Measurements from ENCODE around the gene FAM47E. TPM values are rescaled to one million over a fixed set of nuclear protein-coding genes. Genes with fewer than 3 reads are reported as not detected.
"Not testable (repeated sequence)": the region's sequence is repeated elsewhere in the genome, so short reads cannot be mapped to it uniquely, and the experiment has no call there.

FAM47E gene
- total RNA-seq, 1 experiment from 2014 or later = 2.0 TPM

GRCh38 chr4:76216975-76217814, 34.3 kb upstream of the FAM47E start:
- DNase-seq (ENCODE audit: low read depth) = peak; percentile 21
- in situ Hi-C loops (cut with HindIII; ENCODE audit: low pct_unique_long_range_greater_than_20kb, low sequenced_read_pairs) = no loop called here

DNA sequence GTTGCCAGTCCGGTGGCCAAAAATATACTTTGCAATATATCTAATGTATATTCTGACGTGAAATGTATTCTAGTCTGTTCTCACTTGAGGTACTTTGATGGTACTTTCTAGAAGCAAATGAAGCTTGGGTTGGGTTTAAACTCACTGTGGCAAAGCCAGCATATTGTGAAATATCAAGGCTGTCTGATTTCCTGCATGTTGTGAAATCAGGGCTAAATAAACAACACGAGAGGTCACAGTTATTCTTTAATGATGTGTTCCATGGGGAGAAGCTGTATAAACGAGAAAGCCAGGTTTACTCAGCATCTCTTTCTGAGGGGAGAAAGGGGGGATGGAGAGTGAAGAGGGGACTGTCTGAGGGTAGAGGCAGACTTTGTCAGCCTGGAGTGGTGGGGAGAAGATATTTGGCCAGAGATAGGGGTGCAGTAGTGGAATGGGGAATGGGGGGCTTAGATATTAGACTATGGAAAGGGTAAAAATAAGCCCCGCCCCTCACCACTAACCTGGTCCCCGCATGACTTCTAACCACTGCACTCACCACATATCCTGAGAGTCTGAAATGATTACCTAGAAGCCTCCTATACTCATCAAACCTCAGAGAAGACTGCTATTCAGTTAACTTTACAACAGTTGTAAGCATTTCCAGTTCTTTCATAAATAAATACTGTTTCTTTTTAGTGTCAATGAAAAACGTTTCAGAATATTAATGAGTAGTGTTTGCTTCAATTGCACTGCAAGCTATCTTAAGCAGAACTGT, 32.0 kb upstream of the FAM47E start:
- no peak for DNase-seq (ENCODE audit: low read depth)

DNA sequence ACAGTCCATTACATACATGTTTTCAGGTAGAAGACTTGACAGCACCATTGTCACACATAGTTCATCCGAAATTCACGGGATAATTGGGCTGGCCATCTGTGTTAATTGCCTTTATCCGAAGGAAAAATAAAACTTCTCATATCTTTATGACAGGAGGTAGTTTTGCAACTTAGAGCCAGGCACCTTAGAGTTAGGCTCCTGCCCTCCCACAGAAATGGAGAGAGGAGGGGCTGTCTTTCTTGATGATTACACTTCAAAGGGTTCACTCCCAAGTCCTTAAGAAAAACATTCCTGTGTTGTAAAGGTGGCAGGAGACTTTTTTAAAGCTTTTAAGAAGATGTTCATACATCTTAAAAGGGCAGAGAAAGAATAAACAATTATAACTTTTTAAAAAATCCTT, 27.4 kb upstream of the FAM47E start:
- in situ Hi-C loops (cut with HindIII; ENCODE audit: low pct_unique_long_range_greater_than_20kb, low sequenced_read_pairs) = no loop called here
- DNase-seq (ENCODE audit: low read depth) = no peak

More for the DNA sequence above, 32.0 kb upstream of the FAM47E start:
- in situ Hi-C loops (cut with HindIII; ENCODE audit: low pct_unique_long_range_greater_than_20kb, low sequenced_read_pairs) = no loop called here

- DNase-seq (ENCODE audit: low read depth) = no peak
- in situ Hi-C loops (cut with HindIII; ENCODE audit: low pct_unique_long_range_greater_than_20kb, low sequenced_read_pairs) = no loop called here
These were observed 25.1 kb upstream of the FAM47E start for GRCh38 chr4:76226418-76226817.

- in situ Hi-C loops (cut with HindIII; ENCODE audit: low pct_unique_long_range_greater_than_20kb, low sequenced_read_pairs) = no loop called here
- no peak for DNase-seq (ENCODE audit: low read depth)
These were observed 18.8 kb upstream of the FAM47E start for GRCh38 chr4:76232681-76233080.

DNA sequence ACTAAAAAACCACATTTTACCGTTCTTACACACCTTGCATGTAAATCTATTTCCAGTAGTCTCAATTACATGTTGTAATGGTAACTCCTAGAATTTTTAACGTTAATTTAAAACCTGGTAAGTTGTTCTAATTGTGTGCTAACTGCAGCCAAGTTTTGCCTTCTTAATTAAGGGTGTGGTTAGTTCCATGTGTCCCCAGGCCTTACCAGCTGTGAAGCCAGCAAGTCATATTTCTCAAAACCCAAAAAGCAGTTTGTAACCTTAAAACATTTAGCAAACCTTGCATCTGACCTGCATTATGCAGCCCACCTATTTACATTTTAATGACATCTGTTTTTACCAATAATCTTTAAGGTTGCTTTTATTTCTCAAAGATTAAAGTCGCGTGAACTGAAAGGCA, 18.4 kb upstream of the FAM47E start:
- in situ Hi-C loops (cut with HindIII; ENCODE audit: low pct_unique_long_range_greater_than_20kb, low sequenced_read_pairs) = no loop called here
- DNase-seq (ENCODE audit: low read depth) = no peak

DNA sequence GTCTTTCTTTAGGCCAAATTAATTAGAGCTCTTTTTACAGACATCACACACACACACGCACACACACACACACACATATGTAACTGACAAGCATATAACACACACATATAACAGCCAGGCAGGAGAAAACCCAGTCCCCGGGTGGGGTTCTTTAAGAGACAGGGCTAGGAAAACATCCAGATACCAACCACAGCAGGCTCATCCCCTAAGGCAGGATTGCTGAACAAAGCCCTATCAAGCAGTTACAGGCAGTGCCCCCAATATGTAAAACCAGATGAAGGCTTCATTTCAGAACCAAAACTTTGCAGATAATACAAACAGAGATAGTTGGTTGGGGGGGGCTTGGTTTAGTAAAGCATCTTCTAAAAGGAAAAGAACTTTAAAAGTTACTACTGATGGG, 18.0 kb upstream of the FAM47E start:
- DNase-seq (ENCODE audit: low read depth) = no peak
- in situ Hi-C loops (cut with HindIII; ENCODE audit: low pct_unique_long_range_greater_than_20kb, low sequenced_read_pairs) = no loop called here

DNA sequence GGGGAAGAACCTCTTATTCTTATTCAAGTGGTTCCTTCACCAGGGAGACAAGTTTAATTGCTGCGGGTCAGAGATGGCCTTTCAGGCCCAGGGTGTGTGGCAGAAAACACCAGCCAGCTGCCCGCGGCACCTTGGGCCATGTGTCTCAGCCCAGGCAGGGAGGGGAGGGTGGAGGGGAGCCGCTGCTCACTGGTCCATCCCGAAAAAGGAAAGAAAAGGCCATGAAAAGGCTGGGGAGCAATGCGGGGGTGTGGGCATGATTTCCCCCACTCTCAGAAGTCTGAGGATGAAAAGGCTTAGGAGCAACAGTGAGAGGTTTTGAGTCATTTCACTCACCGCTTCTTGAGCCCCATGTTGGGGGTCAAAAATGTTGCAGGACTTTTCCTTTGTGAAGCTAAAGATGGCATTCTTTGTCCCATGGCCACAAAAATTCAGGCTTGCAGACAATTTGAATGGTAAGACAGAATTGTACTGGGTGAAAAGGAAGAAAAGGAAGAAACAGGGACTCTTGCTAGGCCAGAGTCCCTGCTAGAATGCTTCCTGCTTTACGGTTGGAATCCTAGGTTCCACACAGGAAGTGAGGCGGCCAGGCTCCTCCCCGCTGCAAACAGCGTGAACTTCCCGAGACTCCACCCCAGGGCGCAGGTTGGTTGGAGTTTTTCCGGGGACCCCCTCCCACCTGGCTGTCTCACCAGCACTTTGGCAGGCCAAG, 17.4 kb upstream of the FAM47E start:
- in situ Hi-C loops (cut with HindIII; ENCODE audit: low pct_unique_long_range_greater_than_20kb, low sequenced_read_pairs) = no loop called here
- DNase-seq (ENCODE audit: low read depth) = no peak

DNA sequence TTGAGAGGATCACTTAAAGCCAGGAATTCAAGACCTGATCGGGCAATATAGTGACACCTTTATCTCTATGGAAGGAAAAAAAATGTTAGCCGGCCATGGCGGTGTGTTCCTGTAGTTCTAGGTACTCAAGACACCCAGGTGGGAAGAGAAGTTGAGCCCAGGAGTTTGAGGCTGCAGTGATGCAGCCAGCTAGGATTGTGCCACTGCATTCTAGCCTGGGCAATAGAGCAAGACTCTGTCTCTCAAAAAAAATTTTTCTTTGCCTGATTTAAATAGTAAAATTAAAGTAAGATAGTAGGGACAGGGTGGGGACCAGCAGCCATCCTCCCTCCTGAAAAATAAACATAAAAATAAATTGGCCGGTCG, 16.9 kb upstream of the FAM47E start:
- in situ Hi-C loops (cut with HindIII; ENCODE audit: low pct_unique_long_range_greater_than_20kb, low sequenced_read_pairs) = no loop called here
- no peak for DNase-seq (ENCODE audit: low read depth)

GRCh38 chr4:76235407-76235806, 16.1 kb upstream of the FAM47E start:
- DNase-seq (ENCODE audit: low read depth) = no peak
- in situ Hi-C loops (cut with HindIII; ENCODE audit: low pct_unique_long_range_greater_than_20kb, low sequenced_read_pairs) = no loop called here

GRCh38 chr4:76235915-76236314, 15.6 kb upstream of the FAM47E start:
- no peak for DNase-seq (ENCODE audit: low read depth)
- in situ Hi-C loops (cut with HindIII; ENCODE audit: low pct_unique_long_range_greater_than_20kb, low sequenced_read_pairs) = no loop called here

DNA sequence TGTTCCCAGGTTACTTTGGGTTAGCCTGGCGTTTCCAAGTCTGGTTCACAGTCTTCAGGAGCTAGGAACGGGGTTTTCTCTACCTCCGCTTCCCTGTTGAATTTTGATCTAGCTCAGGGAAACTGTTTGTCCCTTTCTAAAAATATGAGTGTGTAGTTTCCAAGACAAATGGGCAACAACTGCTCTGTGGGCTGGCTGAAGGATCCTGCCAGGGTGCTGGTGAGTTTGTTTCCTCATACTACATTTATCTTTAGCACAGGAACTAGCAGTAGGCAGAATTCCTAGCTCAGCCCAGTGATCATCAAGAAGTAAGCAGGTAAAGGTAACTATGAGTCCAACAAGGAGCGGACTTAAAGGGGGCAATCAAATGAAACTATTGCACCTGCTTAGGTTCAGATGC, 13.3 kb upstream of the FAM47E start:
- no peak for DNase-seq (ENCODE audit: low read depth)
- in situ Hi-C loops (cut with HindIII; ENCODE audit: low pct_unique_long_range_greater_than_20kb, low sequenced_read_pairs) = no loop called here

- in situ Hi-C loops (cut with HindIII; ENCODE audit: low pct_unique_long_range_greater_than_20kb, low sequenced_read_pairs) = no loop called here
- DNase-seq (ENCODE audit: low read depth) = no peak
These were observed 12.8 kb upstream of the FAM47E start for GRCh38 chr4:76238701-76239100.

- in situ Hi-C loops (cut with HindIII; ENCODE audit: low pct_unique_long_range_greater_than_20kb, low sequenced_read_pairs) = no loop called here
- DNase-seq (ENCODE audit: low read depth) = no peak
These were observed 11.3 kb upstream of the FAM47E start for GRCh38 chr4:76240236-76240635.

DNA sequence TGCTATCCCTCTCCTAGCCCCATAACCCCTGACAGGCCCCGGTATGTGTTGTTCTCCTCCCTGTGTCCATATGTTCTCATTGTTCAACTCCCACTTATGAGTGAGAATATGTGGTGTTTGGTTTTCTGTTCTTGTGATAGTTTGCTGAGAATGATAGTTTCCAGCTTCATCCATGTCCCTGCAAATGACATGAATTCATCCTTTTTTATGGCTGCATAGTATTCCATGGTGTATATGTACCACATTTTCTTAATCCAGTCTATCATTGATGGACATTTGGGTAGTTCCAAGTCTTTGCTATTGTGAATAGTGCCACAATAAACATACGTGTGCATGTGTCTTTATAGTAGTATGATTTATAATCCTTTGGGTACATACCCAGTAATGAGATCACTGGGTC, 7.6 kb upstream of the FAM47E start:
- in situ Hi-C loops (cut with HindIII; ENCODE audit: low pct_unique_long_range_greater_than_20kb, low sequenced_read_pairs); DNase-seq (ENCODE audit: low read depth): not testable (repeated sequence)

DNA sequence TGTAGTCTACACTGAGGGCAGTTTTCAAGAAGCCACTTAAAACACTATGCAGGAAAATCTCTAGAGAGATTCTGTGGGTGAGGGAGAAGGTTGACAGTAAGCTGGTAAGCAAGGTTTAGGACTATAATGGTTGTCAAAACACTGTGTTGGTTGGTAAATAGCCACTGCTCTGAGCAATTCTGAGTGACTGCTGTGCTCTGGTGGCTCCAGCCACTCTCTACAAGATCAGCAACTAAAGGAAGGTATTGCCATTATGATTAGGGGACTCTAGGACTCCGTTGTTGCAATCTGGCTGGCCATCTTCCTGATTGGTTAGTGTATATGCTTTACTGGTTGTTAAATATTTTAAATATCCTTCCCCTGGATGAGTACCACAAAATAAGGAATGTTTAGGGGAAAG, 5.5 kb upstream of the FAM47E start:
- in situ Hi-C loops (cut with HindIII; ENCODE audit: low pct_unique_long_range_greater_than_20kb, low sequenced_read_pairs) = no loop called here
- DNase-seq (ENCODE audit: low read depth) = no peak

DNA sequence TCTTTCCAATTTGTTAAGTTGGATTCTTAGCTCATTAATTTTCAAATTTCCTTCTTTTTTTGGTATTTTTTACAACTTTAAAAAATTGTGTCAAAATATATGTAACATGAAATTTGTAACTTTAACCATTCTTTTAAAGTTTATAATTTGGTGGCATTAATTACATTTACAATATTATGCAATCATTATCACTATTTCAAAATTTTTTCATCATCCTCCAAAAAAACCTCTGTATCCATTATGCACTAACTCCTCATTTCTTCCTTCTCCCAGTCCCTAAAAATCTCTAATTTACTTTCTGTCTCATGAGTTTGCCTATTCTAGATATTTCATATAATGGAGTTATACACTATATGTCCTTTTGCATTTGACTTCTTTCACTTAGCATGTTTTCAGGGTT, 4.7 kb upstream of the FAM47E start:
- in situ Hi-C loops (cut with HindIII; ENCODE audit: low pct_unique_long_range_greater_than_20kb, low sequenced_read_pairs) = no loop called here
- DNase-seq (ENCODE audit: low read depth) = no peak

DNA sequence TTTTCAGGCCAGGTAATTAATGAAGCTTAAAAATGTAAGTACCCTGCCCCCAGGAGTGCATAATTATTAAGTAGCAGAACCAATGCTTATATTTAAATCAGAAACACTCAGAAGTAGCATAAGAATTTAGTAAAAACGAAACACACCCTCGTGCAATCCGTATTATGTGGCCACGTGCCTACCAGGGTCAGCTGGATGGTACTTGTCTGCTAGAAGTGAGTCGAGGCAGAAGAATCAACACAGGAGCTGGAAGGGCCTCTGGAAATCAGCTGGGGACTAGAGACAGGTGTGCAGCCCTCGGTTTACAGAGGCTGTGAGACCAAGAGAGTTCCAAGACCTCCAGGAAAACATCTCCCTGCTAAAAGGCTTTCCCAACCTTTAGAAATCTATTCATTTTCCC, 559 bp upstream of the FAM47E start:
- no peak for DNase-seq (ENCODE audit: low read depth)
- in situ Hi-C loops (cut with HindIII; ENCODE audit: low pct_unique_long_range_greater_than_20kb, low sequenced_read_pairs) = no loop called here

GRCh38 chr4:76252271-76252653, 741 bp downstream of the FAM47E start:
- DNase-seq (ENCODE audit: low read depth) = no peak
- in situ Hi-C loops (cut with HindIII; ENCODE audit: low pct_unique_long_range_greater_than_20kb, low sequenced_read_pairs) = no loop called here
